SK-N-SH treated with all-trans-retinoic acid at 6 μM for 48 hours (cell line): ENCODE data around the gene WDR59.
"Not testable (repeated sequence)": the region's sequence is repeated elsewhere in the genome, so short reads cannot be mapped to it uniquely, and the experiment has no call there.

Experiments
- ATAC-seq: fragments of 200-7000 bp; cut with Tn5 transposase; 3 replicates; pipeline ENCODE4 v1.9.1; 2020; ENCODE audit warnings: mild to moderate bottlenecking, moderate library complexity
- ARNTL ChIP-seq: fragments of 450-650 bp; formaldehyde crosslinking; IDR thresholded peaks from 2 replicates; pipeline ENCODE4 v1.5.0; 2020; ENCODE audit warnings: low read depth, mild to moderate bottlenecking, moderate library complexity, borderline replicate concordance
- BACH2 ChIP-seq: fragments of 250-450 bp; sonication (Bioruptor Pico); IDR thresholded peaks from 2 replicates; pipeline ENCODE4 v1.9.0; 2021; ENCODE audit warnings: mild to moderate bottlenecking, borderline replicate concordance
- CREB5 ChIP-seq: fragments of 250-450 bp; sonication (Bioruptor Pico); IDR thresholded peaks from 2 replicates; pipeline ENCODE4 v1.5.1; 2020; ENCODE audit warnings: low read depth, mild to moderate bottlenecking, moderate library complexity
- CSRNP3 ChIP-seq: fragments of 250-450 bp; sonication (Bioruptor Pico); IDR thresholded peaks from 2 replicates; pipeline ENCODE4 v1.5.1; 2021; ENCODE audit warnings: mild to moderate bottlenecking, moderate library complexity
- ESRRG ChIP-seq: fragments of 250-450 bp; sonication (Bioruptor Pico); IDR thresholded peaks from 2 replicates; pipeline ENCODE4 v1.6.1; 2021; ENCODE audit warnings: mild to moderate bottlenecking
- GLIS3 ChIP-seq: fragments of 250-450 bp; sonication (Bioruptor Pico); IDR thresholded peaks from 2 replicates; pipeline ENCODE4 v1.5.0; 2020; ENCODE audit warnings: mild to moderate bottlenecking, moderate library complexity
- ISL1 ChIP-seq: fragments of 250-450 bp; sonication (Bioruptor Pico); IDR thresholded peaks from 2 replicates; pipeline ENCODE4 v2.1.2; 2022; ENCODE audit warnings: mild to moderate bottlenecking, moderate library complexity
- OSR1 ChIP-seq: fragments of 250-450 bp; sonication (Bioruptor Pico); IDR thresholded peaks from 2 replicates; pipeline ENCODE4 v1.8.0; 2022; ENCODE audit warnings: moderate library complexity, mild to moderate bottlenecking, inconsistent platforms
- PATZ1 ChIP-seq: fragments of 250-450 bp; sonication (Bioruptor Pico); IDR thresholded peaks from 2 replicates; pipeline ENCODE4 v1.8.0; 2020; ENCODE audit warnings: mild to moderate bottlenecking, moderate library complexity, borderline replicate concordance
- POU6F1 ChIP-seq: fragments of 250-450 bp; sonication (Bioruptor Pico); IDR thresholded peaks from 2 replicates; pipeline ENCODE4 v1.8.0; 2021; ENCODE audit warnings: low read depth, mild to moderate bottlenecking, moderate library complexity, borderline replicate concordance
- PPARA ChIP-seq: fragments of 250-450 bp; sonication (Bioruptor Pico); IDR thresholded peaks from 2 replicates; pipeline ENCODE4 v1.5.0; 2020; ENCODE audit warnings: mild to moderate bottlenecking, borderline replicate concordance
- RARB ChIP-seq: fragments of 250-450 bp; sonication (Bioruptor Pico); IDR thresholded peaks from 2 replicates; pipeline ENCODE4 v1.8.0; 2021; ENCODE audit warnings: mild to moderate bottlenecking, moderate library complexity
- SNAI2 ChIP-seq: fragments of 250-450 bp; sonication (Bioruptor Pico); IDR thresholded peaks from 2 replicates; pipeline ENCODE4 v1.5.0; 2020; ENCODE audit warnings: mild to moderate bottlenecking, moderate library complexity
- TCF4 ChIP-seq: fragments of 250-450 bp; sonication (Bioruptor Pico); IDR thresholded peaks from 2 replicates; pipeline ENCODE4 v1.8.0; 2021; ENCODE audit warnings: mild to moderate bottlenecking, moderate library complexity, borderline replicate concordance
- TOX ChIP-seq: fragments of 250-450 bp; sonication (Bioruptor Pico); IDR thresholded peaks from 2 replicates; pipeline ENCODE4 v1.8.0; 2021; ENCODE audit warnings: mild to moderate bottlenecking, moderate library complexity, borderline replicate concordance
- ZC3H10 ChIP-seq: fragments of 250-450 bp; sonication (Bioruptor Pico); IDR thresholded peaks from 2 replicates; pipeline ENCODE4 v1.5.1; 2021; ENCODE audit warnings: mild to moderate bottlenecking, moderate library complexity
- ZFP3 ChIP-seq: fragments of 250-450 bp; sonication (Bioruptor Pico); IDR thresholded peaks from 2 replicates; pipeline ENCODE4 v1.5.0; 2020; ENCODE audit warnings: mild to moderate bottlenecking, moderate library complexity
- ZFP30 ChIP-seq: fragments of 450-650 bp; formaldehyde crosslinking; IDR thresholded peaks from 2 replicates; pipeline ENCODE4 v1.5.0; 2022; ENCODE audit warnings: mild to moderate bottlenecking, moderate library complexity
- ZNF565 ChIP-seq: fragments of 450-650 bp; formaldehyde crosslinking; conservative IDR thresholded peaks from 2 replicates; pipeline ENCODE4 v1.5.0; 2020; ENCODE audit warnings: low read depth, mild to moderate bottlenecking, moderate library complexity
- ZNF70 ChIP-seq: fragments of 450-650 bp; formaldehyde crosslinking; IDR thresholded peaks from 2 replicates; pipeline ENCODE4 v1.5.0; 2020; ENCODE audit warnings: mild to moderate bottlenecking, moderate library complexity
- ZNF8 ChIP-seq: fragments of 450-650 bp; formaldehyde crosslinking; IDR thresholded peaks from 2 replicates; pipeline ENCODE4 v1.5.0; 2020; ENCODE audit warnings: mild to moderate bottlenecking, moderate library complexity

WDR59 gene

GRCh38 chr16:74990832-74991231 is 5.9 kb upstream of the WDR59 start:
- TF ChIP-seq TCF4 (no peak), ZFP3 (CRISPR knock-in tag) (no peak), ZNF565 (CRISPR knock-in tag) (no peak), ESRRG (CRISPR knock-in tag) (no peak), ZFP30 (CRISPR knock-in tag) (no peak), OSR1 (no peak), GLIS3 (CRISPR knock-in tag) (no peak), SNAI2 (CRISPR knock-in tag) (no peak), TOX (CRISPR knock-in tag) (no peak)
- ATAC-seq = no peak

- ATAC-seq = not testable (repeated sequence)
Measured at GRCh38 chr16:74989864-74990263, 4.9 kb upstream of the WDR59 start.

GRCh38 chr16:74987027-74987681 is 2.2 kb upstream of the WDR59 start:
- no peak for ATAC-seq
- TF ChIP-seq GLIS3 (CRISPR knock-in tag) (no peak), PPARA (CRISPR knock-in tag) (no peak), ZNF565 (CRISPR knock-in tag) (no peak), ZFP30 (CRISPR knock-in tag) (no peak), OSR1 (no peak), PATZ1 (CRISPR knock-in tag) (no peak), TOX (CRISPR knock-in tag) (no peak), BACH2 (no peak), ZC3H10 (CRISPR knock-in tag) (no peak), SNAI2 (CRISPR knock-in tag) (no peak), ZFP3 (CRISPR knock-in tag) (no peak), ISL1 (CRISPR knock-in tag) (no peak), ESRRG (CRISPR knock-in tag) (no peak), RARB (CRISPR knock-in tag) (no peak), CREB5 (CRISPR knock-in tag) (no peak), ARNTL (CRISPR knock-in tag) (no peak), ZNF70 (CRISPR knock-in tag) (no peak), TCF4 (no peak), ZNF8 (CRISPR knock-in tag) (no peak)

- no peak for ATAC-seq
- TF ChIP-seq GLIS3 (CRISPR knock-in tag) (no peak), ZFP30 (CRISPR knock-in tag) (no peak), ISL1 (CRISPR knock-in tag) (no peak), ESRRG (CRISPR knock-in tag) (no peak), OSR1 (no peak), CSRNP3 (CRISPR knock-in tag) (no peak), BACH2 (no peak), ZFP3 (CRISPR knock-in tag) (no peak), PPARA (CRISPR knock-in tag) (no peak), POU6F1 (no peak), ZNF565 (CRISPR knock-in tag) (no peak), CREB5 (CRISPR knock-in tag) (no peak), ARNTL (CRISPR knock-in tag) (no peak), ZNF8 (CRISPR knock-in tag) (no peak), SNAI2 (CRISPR knock-in tag) (no peak), PATZ1 (CRISPR knock-in tag) (no peak), ZNF70 (CRISPR knock-in tag) (no peak)
Measured at GRCh38 chr16:74984194-74984528, 762 bp downstream of the WDR59 start.
